T-helper 1 cell treated with Interleukin-12 subunit alpha and Interleukin-12 subunit beta and Interleukin-4 antibody, amounts not matched to agents 30 ng/mL and 1 ng/mL, for 36 hours (primary cell): ENCODE data around the gene CCDC63. TPM values are rescaled to one million over a fixed set of nuclear protein-coding genes. Genes with fewer than 3 reads are reported as not detected.

Source experiments
- intact Hi-C: fragments of 100-400 bp; cut with micrococcal nuclease; formaldehyde crosslinking; loops from one replicate; pipeline ENCODE4 v1.15.1; 2024
- total RNA-seq: library from RNA; stranded (reverse); gene quantifications from 2 replicates; pipeline ENCODE4 v1.2.3, GENCODE V29; 2022

CCDC63 gene
- not detected in 2 replicates for total RNA-seq

DNA sequence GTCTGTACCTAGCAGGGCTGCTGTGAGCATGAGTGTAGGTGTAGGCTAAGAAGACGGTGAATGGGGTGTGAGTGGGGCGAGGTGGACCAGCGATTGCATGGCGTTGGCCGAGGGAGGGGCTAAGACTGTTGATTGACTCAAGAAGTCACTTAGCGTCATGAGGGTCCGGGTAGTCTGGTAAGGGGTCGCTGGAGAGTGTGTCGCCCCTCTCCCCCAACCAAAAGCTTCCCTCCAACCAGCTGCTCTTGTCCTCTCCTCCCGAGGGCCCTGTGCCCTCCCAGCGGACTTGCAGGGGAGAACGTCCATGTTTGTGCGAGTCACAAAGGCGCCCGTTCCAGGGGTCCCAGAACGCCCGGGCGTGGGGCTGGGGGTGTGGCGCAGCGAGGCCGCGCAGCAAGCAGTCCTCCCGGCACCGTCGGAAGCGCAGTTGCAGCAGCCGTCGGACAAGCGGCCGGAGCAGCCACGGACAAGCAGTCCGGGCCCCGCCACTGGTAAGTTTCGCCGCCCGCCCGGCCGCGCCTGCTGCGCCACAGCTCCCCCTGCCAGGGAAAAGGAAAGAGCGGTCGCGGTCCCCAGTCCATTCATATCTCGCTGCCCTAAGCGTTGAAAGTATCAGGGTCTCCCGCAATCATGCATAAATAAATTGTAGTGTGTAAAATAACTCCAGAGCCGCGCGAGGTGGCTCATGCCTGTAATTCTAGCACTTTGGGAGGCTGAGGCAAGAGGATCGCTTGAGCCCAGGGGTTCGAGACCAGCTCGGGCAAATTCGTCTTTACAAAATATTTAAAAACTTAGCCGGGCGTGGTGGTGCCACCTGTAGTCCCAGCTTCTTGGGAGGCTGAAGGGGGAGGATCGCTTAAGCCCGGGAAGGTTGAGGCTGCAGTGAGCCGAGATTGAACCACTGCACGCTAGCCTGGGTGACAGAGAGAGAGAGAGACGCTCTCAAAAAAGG, at the start of gene CCDC63:
TSS of gene CCDC63 (plus strand) at position 373 of the 952 bp plus-strand sequence. CDS start 5,968 bp downstream, outside the sequence.
- intact Hi-C loops = no loop called here

DNA sequence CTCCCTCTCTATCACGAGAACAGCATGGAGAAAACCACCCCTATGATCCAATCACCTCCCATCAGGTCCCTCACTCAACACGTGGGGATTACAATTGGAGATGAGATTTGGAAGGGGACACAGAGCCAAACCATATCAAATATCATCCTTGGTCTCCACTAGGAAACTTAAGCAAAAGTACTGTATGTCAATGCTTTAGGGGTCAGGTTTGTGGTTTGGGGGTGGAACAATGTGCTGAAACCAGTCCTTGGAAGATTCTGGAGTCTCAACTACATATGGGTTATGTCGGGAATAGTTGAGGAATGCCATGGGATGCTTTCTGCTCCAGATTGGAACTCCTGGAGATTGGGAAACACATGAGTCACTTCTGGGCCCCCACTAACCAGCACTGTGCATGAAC, 48.3 kb upstream of the CCDC63 start:
- intact Hi-C loops = no loop called here

DNA sequence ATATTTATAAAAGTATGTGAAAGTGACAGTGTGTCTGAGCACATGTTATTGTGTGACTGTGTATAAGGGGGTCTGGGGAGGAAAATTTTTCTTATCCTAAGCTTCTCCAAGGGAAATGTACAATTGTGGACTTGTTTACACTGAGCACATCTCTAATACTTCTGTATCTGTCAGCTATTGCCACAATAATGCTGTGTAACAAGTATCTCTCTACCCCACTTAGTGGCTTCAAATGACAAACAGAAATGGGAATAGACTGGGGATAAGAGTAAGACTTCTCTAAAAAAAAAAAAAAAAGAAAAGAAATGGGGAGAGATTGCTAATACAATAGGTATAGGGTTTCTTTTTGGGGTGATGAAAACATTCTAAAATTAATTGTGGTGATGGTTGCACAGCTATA, 44.3 kb upstream of the CCDC63 start:
- intact Hi-C loops = no loop called here

DNA sequence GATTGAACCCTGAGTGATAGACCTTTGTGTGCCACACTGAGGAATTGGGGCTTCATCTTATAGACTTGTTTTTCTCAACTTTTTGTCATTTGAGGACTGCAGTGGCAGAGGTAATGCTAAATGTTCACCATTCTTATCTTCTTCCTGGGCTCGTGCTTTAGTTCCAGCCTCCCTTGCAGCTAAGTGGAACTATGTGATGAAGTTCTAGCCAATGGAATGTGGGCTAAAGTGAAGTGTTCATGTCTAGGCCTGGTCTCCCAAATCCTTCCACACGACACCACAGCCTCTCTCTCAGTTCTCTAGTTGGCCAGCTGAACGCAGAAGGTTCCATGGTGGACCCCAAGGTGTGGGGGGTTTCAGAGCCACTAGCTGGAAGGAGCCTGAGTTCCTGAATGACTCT, 42.4 kb upstream of the CCDC63 start:
- intact Hi-C loops = no loop called here

DNA sequence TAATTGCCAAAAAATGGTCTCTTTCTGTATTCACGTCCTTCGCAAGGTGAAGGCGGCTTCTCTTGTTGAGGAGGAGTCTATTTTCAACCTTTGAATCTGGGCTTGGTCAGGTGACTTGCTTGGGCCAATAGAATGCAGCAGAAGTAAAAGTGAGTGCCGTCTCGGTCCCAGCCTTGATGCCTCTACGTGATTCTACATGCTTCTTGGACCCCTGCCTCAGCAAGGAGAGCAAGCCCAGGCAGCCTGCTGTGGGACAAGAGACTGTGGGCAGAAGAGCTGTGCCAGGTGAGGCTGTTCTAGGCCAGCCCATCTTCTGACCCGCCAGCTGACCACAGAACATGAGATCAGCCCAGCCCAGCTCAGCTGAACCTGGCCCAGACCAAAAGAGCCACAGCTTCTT, 39.1 kb upstream of the CCDC63 start:
- intact Hi-C loops = no loop called here

DNA sequence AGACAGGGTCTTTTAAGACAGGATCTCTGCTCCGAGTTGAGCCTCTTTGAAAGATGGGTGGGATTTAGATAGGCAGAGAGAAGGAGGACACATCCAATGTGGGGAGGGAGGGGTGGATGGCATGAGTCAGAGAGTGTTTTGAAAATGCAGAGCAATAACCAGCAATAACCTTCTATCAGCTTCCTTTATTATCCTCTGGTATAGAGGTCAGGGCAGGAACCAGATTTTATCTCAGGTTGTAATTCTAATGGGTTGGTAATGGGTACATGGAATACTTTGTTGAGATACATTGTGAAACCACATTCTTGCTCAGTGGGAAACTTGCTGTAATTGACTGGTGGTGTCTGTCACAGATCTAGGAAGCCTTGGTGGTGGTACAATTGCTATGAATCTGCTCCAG, 37.6 kb upstream of the CCDC63 start:
- intact Hi-C loops = no loop called here

DNA sequence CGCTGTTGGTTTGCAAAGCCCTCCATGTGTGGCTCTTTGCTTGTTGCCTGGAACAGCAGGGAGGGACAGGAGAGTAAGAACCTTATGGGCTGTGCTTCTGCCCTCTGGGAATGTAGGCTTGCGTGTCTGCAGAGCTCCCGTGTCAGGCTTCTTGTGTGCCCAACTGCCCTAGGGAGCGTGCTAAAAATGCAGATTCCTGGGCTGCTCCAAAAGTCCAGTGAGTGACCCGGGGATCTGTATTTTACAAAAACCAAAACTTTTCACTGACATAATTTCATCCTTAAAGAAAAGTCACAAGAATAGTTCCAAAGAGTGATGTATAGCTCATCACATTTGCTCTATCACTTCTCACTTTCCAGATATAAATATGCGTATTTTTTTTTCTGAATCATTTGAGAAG, 34.8 kb upstream of the CCDC63 start:
- intact Hi-C loops = no loop called here

DNA sequence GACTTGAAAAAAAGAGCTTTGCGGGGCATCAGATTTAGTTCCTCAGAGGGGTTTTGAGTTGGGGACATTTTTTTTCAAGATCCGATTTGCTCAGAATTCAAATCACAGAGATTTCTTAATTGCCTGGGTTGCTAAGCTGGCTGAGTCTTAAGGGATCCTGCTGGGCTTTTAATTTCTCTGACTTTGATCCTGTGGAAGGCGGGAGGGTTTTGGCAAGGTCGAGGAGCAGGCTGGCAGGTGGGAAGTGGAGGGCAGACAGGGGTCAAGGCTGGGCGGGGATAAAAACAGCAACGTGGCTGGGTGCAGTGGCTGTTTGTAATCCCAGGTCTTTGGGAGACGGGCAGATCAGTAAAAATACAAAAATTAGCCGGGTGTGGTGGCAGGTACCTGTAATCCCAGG, 33.5 kb upstream of the CCDC63 start:
- intact Hi-C loops = no loop called here

DNA sequence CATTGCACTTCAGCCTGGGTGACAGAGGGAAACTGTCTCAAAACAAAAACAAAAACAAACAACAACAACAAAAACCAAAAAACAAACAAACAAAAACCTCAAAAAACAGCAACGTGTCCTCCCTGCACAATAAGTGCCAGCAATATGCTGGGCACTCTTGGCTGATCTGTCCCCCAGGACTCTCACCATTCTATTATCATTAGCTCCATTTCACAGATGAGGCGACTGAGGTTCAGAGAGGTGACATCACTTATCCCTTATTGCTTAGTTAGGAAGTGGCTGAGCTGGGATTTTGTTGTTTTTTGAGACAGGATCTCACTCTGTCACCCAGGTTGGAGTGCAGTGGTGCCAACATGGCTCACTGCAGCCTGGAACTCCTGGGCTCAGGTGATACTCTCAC, 33.0 kb upstream of the CCDC63 start:
- intact Hi-C loops = no loop called here

DNA sequence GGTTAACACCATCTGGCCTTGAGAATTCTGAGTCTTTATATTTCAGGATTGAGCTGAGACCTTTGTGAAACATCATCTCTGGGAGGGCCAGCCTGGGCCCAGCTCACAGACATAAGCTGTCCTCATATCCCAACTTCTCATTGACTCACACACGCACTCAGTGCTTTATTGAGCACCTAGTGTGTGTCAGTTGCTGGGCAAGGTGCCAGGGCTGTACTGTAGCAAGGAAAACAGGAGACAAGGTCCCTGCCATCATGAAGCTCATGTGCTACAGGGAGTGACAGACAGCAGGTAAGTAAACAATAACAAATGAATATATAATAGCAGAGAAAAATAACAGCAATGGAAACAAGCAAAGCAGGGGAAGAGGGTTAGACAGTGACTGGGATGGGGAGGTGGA, 30.5 kb upstream of the CCDC63 start:
- intact Hi-C loops = no loop called here

DNA sequence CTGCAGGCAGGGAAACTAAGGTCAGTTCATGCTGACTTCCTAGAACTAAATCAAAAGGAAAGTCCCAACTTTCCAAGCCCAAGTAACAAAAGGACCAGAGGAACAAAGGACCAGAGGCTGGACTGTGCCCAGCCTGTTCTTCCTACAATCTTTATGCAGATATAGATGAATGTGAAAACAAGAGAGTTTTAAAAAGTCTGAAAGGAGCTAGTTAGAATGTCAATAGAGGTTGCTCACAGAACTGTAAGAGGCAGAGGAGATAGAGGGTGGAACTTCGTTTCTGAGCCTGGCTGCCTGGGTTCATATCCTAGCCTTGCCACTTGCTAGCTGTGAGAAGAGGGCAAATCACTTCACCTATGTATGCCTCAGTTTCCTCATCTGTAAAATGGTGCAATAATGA, 30.0 kb upstream of the CCDC63 start:
- intact Hi-C loops = no loop called here

DNA sequence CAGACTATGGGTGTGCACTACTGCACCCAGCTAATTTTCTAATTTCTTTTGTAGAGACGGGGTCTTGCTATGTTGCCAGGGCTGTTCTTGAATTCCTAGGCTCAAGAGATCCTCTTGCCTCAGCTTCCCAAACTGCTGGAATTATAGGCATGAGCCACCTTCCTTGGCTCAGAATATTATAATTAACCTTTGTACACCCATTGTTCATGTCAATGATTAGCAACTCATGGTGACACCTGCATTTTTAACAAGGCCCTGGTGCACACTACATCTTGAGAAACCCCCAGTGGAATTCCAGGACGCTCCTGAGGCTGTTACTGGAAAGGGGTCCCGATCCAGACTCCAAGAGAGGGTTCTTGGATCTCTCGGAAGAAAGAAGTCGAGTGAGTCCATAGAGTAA, 28.3 kb upstream of the CCDC63 start:
- intact Hi-C loops = no loop called here

DNA sequence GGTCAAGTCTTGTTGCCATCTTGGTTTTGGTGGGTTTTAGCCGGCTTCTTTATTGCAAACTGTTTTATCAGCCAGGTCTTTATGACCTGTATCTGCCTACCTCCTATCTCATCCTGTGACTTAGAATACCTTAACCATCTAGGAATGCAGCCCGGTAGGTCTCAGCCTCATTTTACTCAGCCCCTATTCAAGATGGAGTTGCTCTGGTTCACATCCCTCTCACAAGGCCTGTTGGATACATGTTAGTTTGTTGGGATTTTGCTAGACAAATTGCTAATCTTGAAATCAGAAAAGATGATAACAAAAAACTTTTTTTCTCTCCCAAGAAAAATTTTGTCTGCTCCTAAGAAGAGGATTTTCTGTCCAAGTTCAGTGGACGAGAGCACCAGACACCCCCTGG, 27.6 kb upstream of the CCDC63 start:
- intact Hi-C loops = no loop called here

DNA sequence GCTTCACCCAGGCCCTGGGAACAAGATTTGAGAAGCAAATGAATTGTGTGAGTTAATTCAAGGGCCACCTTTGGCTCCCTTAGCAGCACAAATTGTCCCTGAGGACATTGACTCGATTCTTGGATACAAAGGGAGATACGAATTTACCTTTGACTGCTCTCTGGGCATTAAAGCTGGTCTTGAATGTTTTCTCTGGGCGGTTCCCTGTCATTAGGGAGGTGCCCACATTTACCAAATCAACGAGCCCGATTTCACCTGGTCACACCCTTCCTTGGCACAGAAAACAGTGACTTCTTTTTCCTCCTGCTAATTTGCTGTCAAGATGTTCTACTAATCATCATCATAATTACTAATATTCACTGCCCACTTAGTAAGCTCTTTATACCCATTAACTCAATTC, 27.1 kb upstream of the CCDC63 start:
- intact Hi-C loops = no loop called here

DNA sequence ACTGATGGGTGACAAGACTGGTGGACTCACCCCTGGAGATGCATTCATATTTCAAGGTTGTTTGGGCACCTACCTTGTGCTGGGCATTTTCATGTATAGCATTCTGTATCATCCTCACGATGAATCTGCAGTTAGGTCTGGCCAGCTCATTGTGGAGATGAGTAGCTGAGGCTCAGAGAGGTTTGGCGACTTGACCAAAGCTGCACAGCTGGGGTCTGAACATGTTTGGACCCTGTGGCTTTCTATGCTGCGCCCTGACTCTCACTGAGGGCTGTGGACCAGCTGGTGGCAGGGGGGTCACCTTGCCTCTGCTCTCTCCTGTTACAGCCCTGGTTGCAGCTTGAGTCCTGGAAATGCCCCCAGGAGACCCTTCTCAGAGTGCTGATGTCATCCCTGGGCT, 24.9 kb upstream of the CCDC63 start:
- intact Hi-C loops = no loop called here

DNA sequence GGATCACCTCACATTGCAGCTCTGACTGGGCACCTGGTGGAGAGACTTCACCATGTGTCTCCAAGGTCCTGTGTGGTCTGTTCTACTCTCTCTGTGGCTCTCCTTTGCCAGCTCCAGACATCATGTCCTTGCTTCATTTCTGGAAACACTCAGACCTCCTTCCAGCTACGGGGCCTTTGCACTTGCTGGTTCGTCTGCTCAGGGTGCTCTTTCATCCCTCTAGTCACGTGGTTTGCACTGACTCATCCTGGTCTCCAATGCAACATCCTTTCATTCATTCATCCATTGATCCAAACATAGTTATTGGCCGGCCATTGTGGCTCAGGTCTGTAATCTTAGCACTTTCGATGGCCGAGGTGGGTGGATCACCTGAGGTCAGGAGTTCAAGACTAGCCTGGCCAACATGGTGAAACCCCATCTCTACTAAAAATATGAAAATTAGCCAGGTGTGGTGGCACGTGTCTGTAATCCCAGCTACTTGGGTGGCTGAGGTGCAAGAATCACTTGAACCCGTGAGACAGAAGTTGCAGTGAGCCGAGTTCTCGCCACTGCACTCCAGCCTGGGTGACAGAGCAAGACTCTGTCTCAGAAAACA, 23.9 kb upstream of the CCDC63 start:
- intact Hi-C loops = no loop called here

DNA sequence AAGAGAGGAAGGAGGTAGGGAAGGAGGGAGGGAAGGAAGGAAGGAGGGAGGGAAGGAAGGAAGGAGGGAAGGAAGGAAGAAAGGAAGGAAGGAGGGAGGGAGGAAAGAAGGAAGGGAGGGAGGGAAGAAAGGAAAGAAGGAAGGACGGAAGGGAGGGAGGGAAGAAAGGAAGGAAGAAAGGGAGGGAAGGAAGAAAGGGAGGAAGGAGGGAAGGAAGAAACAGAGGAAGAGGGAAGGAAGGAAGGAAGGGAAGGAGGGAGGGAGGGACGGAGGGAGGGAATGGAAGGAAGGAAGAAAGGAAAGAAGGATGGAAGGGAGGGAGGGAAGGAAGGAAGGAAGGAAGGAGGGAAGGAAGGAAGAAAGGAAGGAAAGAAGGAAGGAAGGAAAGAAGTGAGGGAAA, 22.4 kb upstream of the CCDC63 start:
- intact Hi-C loops = no loop called here

DNA sequence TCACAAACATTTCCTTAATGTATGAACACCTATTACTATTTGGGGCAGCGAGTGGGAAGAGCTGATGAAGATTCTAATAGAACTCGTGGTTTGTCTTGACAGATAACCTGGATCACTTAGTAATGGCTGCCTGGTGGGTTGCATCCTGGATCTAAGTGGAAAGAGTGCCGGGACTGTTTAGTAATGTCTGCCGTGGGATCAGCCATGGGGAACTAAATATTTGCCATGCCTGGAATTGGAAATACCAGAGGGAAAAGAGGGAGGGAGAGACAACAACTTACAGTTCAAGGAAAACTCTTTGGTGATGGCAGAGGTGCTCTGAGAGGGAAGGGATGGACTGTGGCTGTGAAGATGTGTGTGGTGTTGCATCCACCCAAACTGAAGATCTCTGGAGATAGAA, 21.3 kb upstream of the CCDC63 start:
- intact Hi-C loops = no loop called here

DNA sequence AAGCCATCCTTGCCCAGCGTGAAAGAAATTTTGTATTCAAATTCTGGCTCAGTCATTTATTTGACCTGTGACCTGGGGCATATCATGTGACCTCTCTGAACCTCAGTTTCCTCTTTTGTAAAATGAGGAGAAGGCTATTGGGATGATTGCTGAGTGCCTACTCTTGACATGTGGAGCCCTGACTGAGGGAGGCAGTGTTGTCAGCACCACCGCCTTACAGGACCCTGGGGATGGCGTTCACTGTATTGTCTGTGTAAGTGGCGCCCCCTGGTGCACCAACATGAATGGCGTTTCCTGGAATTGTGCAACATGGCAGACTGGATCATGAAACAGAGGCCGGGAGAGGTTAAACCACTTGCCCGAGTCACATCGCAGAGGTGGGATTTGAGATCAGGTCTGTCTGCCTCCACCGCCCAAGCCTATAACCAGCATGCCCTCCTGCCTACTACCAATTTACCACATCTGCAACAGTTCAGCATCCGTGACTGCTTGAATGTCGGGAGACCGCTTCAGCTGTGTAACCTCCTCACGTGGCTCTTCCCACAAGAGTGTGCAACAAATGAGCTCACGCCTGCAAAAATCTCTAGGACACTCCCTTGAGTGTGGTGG, 20.1 kb upstream of the CCDC63 start:
- intact Hi-C loops = loop anchor here (1.0 kb wide), 13 partner anchors 46 to 376 kb away; partner anchors contain the start of genes ARPC3 and TCTN1

DNA sequence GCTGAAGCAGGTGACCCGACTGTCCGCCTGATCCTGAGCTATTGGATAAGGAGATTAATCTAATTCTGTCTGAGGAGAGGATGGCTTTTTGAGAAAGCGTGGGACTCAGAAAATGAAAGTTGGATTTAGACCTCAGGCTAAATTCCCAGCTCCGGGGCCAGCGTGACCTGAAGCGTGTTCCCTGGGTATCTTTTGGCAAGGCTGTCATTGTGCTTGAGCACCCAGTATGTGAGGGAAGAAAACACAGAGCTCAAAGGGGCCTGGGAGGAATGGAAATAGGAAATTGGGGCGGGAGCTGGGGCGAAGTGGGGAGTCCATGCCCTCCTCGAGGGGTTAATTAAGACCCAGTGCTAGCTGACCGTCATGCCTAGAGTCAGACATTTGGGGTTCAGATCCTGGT, 17.5 kb upstream of the CCDC63 start:
- intact Hi-C loops = no loop called here

DNA sequence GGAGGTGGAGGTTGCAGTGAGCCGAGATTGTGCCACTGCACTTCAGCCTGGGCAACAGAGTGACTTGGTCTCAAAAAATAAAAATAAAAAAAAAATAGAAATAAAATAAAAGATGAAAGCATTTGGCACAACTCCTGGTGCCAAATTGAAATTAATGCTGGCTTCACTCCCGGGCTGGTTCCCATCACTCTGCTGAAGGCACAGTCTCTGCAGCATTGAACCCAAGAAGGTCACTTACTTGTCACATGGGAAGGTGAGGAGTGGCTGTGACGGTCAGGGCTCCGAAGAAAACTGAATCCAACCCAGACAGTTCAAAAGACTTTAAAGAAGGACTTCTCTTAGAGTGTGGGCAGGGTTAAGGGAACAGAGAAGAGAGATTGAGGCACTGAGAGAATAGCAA, 10.5 kb upstream of the CCDC63 start:
- intact Hi-C loops = no loop called here

DNA sequence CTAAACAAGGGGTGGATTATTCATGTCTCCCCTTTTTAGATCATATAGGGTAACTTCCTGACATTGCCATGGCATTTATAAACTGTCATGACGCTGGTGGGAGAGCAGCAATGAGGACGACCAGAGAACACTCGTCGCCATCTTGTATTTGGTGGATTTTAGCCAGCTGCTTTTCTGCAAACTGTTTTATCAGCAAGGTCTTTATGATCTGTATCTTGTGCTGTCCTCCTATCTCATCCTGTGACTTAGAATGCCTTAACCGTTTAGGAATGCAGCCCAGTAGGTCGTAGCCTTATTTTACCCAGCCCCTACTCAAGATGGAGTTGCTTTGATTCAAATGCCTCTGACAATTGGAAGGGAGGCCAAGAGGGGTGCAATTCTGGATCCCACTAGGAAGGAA, 5.8 kb upstream of the CCDC63 start:
- intact Hi-C loops = no loop called here
